IPS-NIHi11 (cell line): ENCODE measurements around the gene SLC25A3.
"Not testable (repeated sequence)": the region's sequence is repeated elsewhere in the genome, so short reads cannot be mapped to it uniquely, and the experiment has no call there.

Source experiments
- DNase-seq: peaks from one replicate; pipeline ENCODE4 v3.0.0; 2012; ENCODE audit warnings: mixed read lengths, low spot score

SLC25A3 gene

GRCh38 chr12:98595243-98595988, 1.9 kb downstream of the SLC25A3 start:
- DNase-seq = no peak

DNA sequence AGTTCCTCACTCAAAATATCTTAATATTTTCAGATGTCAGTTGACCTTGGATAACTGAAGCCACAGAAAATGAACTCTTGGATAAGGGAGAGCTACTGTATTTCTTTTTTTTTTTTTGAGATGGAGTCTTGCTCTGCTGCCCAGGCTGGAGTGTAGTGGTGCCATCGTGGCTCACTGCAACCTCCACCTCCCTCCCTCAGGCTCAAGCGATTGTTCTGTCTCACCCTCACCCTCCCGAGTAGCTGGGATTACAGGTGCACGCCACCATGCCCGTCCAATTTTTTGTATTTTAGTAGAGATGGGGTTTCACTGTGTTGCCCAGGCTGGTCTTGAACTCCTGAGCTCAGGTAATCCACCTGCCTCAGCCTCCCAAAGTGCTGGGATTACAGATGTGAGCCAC, 3.8 kb downstream of the SLC25A3 start:
- DNase-seq = not testable (repeated sequence)

GRCh38 chr12:98601924-98602323, 8.4 kb downstream of the SLC25A3 start:
- no peak for DNase-seq

DNA sequence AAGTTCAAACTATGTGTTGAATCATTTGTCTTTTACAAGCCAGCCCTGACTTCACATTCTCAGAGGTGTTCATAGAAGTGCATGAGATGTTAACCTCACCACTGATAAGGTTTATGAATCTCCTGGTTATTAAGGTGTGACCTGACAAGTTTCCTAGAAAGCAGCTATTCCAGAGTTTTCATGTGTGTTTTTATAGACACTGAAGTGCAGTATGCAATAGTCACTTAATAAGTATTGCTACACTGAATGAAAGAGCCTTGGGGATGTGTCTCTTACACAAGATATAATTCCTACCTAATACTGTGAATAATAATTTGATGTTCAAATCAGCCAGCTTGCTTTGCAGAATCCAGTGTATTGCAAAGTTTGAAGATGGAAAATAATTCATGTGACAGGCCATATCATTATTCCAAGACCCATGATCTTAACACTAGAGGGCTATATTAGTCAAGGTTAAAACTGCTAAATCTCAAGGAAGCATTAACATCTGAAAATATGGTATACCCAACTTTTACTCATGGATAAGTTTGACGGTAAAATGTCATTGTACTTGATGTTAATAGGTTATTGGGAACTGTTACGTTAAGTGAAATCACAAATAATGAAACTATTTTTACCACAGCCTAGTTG, 13.0 kb downstream of the SLC25A3 start:
- no peak for DNase-seq

DNA sequence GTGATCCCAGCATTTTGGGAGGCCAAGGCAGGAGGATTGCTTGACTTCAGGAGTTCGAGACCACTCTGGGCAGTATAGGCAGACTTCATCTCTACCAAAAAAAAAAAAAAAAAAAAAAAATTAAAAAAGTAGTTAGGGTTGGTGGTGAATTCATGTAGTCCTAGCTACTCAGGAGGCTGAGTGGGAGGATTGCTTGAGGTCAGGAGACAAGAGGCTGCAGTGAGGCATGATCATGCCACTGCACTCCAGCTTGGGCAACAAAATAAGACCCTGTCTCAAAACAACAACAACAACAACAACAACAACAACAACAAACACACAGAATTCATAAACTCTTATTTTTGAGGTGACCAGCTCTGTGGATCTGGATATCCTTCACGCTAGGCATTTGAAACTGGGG, 17.1 kb downstream of the SLC25A3 start:
- DNase-seq = no peak

- no peak for DNase-seq
Observed at GRCh38 chr12:98612696-98613334, 19.3 kb downstream of the SLC25A3 start.

- DNase-seq = no peak
Observed at GRCh38 chr12:98618952-98619351, 25.5 kb downstream of the SLC25A3 start.

DNA sequence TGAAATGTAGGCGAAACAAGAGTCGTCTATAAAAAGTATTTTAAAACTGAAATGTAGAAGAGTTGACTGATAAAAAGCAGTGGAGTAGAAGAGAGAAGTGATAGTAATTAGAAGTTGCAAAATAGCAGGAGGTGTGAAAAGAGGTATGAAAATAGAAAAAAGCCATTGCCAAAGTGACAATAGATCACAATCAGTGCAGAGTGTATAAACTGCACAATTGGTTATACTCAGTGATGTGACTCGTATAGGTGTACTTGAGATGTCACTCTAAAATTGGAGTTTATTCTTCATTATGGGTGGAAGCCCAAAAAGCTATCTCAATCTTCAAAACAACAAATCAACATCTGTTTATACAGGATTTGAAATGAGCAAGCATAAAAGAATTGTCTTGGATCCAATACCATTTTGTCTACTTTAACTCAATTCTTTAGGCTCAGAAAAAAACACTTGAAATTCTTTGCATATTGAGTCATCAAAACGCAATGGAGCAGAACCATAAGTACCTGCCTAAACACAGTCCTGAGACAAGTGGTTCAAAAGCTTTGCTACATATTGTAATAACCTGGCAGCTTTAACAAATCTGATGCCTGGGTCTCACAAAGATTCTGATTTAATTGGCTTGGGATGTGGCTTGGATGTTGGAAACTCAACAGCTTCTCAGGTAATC, 42.3 kb downstream of the SLC25A3 start:
- DNase-seq = peak; percentile 23

DNA sequence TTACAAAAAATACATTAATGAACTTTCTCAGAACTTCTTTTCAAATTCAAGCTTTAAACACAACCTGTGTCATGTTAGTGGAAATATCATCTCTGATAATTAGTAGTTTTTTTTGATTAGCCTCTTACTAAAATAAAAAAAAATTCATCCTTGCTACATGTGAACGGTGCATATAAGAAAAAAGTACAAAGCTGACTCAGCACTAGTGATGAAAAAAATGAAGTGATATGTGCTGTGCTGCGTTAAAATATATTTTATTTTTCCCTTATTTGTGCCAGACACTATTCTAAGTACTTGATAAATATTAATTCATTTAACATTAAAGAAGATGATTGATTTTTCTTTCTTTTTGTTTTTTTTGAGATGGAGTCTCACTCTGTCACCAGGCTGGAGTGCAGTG, 43.6 kb downstream of the SLC25A3 start:
- DNase-seq = no peak

- no peak for DNase-seq
Observed at GRCh38 chr12:98638009-98638408, 44.5 kb downstream of the SLC25A3 start.

DNA sequence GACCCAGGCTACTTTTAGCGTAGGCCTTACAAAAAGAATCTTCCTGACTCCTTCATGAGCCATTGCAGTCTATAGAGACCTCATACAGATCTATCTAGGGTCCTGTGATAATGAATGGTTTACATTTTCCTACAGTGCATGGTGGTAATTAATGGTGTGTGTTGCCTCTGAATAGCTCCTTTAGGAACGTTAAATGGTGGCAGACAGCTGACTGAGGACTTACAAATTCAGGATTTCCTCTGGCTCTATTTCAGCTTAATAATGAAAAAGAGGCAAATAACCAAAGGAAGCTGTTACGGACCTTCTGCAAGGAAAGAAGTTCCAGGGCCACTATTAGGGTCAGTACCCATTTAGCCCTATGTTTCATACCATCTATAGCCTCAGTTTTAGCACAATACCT, 46.0 kb downstream of the SLC25A3 start:
- no peak for DNase-seq

GRCh38 chr12:98642801-98643200, 49.3 kb downstream of the SLC25A3 start:
- not testable (repeated sequence) for DNase-seq

- no peak for DNase-seq
Observed at GRCh38 chr12:98644433-98644711, 50.9 kb downstream of the SLC25A3 start.

DNA sequence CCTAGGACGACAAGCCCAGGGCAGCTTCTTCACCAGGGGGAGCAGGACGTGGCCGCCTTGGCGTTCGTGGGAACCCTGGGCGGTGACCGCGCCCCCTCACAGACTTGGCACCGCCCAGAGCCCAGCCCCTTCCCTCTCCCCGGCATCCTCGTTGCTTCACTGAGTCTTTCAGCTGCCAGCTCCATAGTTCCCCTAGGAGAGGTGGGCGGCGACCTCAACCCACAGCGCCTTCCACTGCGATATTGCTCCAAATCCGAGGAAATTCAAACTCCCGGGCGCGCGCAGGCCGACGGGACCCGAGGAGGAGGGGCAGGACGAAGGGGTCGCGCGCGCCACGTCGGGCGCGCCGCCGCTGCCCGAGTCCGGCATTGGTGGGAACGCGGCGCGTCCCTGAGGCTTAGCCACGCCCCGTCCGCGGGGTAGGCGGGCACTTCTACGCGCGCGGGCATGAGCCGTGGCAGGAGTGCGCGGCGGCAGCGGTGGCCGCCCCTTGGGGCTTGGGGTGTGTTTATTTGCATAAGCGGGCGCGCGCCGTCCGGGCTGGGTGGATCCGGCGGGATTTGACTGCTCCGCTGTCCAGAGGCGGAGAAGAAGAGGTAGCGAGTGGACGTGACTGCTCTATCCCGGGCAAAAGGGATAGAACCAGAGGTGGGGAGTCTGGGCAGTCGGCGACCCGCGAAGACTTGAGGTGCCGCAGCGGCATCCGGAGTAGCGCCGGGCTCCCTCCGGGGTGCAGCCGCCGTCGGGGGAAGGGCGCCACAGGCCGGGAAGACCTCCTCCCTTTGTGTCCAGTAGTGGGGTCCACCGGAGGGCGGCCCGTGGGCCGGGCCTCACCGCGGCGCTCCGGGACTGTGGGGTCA, 51.5 kb downstream of the SLC25A3 start, which contains the start of the genes APAF1 and IKBIP:
APAF1 (plus strand) TSS at position 579 of the 860 bp plus-strand sequence. CDS start 3,070 bp downstream, outside the sequence.
IKBIP (minus strand) TSS at position 77 of the 860 bp plus-strand sequence. CDS start 87 bp downstream, outside the sequence.
- DNase-seq = peak; percentile 97

DNA sequence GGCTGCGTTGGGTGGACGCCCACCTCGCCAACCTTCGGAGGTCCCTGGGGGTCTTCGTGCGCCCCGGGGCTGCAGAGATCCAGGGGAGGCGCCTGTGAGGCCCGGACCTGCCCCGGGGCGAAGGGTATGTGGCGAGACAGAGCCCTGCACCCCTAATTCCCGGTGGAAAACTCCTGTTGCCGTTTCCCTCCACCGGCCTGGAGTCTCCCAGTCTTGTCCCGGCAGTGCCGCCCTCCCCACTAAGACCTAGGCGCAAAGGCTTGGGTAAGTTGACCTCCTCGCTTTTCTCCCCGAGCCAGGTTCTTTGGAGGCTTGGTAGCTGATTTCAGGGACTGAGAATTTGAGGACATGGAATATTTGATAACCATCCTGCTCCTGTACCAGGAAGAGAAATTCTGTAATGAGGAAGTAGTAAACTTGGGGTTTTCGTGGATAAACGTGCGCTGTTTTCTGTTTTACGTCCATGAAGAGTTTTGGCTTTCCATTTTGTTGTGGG, 52.1 kb downstream of the SLC25A3 start:
- DNase-seq = peak; percentile 22

- DNase-seq = no peak
Observed at GRCh38 chr12:98646294-98647090, 53.0 kb downstream of the SLC25A3 start.

DNA sequence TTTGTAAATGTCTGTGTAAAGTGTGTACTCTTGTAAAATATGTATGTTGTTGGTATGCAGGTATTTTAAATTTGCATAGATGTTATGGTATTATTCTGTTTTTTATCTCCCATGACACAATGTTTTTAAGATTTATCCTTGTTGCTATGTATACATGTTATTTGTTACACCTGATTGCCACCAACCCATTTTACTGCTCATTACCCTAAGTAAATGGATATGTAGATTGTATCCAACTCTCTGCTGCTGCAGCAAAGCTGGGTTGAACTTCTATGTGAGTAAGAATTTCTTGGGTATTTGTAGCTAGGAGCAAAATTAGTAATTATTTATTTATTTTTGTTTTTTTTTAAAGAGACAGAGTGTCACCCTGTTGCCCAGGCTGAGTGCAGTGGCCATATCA, 57.8 kb downstream of the SLC25A3 start:
- no peak for DNase-seq

GRCh38 chr12:98653866-98654493, 60.5 kb downstream of the SLC25A3 start:
- peak; percentile 29 for DNase-seq
